Measurements from ENCODE around the gene BOK.

BOK gene

GRCh38 chr2:241601841-241602240, 43.3 kb downstream of the BOK start:
- no peak for DNase-seq (ENCODE audit: low spot score)

DNA sequence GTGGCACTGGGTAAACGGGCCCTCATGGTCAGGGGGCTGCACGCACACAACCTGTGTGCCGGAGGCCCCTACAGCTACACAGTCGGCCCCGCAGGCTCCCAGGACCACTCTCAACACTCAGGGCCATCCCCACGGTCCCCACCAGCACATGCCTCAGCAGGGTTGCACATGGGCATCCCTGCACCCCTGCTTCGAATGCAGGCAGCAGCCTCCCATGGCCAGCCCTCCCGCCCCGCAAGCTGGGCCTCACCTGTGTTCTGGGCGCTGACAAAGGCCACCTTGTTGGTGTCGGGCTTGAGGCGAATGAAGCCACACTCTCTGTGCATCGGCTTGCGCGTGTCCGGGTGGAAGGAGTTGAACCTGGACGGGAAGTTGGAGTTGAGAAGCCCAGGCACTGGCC, 44.2 kb downstream of the BOK start:
- DNase-seq (ENCODE audit: low spot score) = no peak

DNA sequence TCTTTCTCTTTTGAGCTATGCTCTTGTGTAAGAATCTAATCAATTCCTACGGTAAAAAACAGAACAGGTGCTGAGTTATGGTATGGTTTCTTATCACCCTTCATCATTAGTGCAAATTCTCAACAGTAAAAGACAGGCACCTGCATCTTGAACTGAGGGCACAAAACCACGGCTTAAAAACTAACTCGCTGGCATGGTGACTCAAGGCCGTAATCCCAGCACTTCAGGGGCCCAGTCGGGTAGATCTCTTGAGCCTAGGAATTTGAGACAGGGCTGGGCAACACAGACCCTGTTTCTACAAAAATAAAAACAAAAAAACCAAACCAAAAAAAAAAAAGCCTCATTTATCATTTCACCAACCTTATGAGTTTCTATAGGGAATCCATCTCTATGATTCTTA, 45.1 kb downstream of the BOK start:
- DNase-seq (ENCODE audit: low spot score) = no peak

- no peak for DNase-seq (ENCODE audit: low spot score)
Measured at GRCh38 chr2:241606186-241606585, 47.6 kb downstream of the BOK start.

DNA sequence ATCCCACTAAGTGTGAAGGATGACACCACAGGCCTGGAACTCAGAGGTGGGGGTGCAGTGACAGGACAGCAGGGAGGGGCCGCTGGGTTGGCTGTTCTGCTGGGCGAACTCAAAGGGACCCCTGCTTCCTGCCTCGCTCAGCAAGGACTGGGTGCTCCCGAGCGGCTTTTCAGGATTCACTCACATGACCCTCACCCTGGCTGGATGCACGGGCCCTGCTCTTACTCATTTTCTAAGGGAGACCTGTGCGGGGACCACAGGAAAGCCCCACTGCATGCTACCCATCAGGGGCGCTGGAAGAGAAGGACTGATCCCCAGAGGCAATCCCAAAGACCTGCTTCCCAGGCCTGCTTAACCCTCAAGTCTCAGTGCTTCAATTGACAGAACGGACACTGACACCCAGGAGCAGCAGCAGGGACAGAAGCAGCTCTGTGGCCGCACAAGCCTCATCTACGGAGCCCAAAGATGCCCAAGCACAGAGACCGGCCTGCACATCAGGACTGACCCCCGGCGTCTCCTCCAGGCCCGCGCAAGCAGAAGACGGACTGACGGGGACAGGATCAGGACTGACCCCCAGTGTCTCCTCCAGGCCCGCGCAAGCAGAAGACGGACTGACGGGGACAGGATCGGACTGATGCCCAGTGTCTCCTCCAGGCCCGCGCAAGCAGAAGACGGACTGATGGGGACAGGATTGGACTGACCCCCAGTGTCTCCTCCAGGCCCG, 48.8 kb downstream of the BOK start:
- DNase-seq (ENCODE audit: low spot score) = no peak

DNA sequence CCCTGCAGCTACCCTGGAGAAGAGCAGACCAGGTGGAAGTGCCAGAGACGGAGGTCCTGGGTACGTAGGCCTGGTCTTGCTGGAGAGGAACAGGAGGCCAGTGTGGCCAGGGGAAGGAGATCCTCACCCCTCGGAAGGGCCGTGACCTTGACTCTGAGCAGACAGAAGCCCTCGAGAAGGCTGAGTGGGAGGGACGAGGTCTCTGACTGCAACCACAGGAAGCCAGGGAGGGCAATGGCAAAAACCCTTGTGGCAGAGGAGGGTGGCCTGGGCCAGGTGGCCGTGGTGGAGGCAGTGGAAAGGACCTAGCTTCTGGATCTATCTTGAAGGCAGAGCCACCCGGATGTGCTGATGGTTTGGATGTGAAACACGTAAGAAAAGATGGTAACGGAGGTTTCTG, 50.3 kb downstream of the BOK start:
- no peak for DNase-seq (ENCODE audit: low spot score)

- no peak for DNase-seq (ENCODE audit: low spot score)
Measured at GRCh38 chr2:241609859-241610793, 51.6 kb downstream of the BOK start.

DNA sequence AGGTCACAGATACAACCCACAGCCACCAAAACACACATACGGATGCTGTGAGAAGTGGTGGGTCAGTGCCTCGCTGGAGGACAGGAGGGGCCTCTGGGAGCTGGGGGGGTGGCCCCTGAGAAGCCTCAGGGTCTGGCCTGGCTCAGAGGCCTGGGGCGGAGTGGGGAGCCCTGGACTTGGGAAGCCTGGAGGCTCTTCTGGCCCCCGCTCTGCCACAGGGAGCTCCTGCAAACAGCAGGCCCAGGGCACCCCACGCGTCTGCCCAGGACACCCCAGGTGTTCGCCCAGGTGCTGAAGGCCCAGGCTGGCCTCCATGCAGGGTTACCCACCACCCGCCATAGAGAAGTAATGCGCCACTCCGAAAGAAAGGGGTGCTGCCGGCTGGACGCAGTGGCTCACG, 52.5 kb downstream of the BOK start:
- DNase-seq (ENCODE audit: low spot score) = no peak

- DNase-seq (ENCODE audit: low spot score) = no peak
Measured at GRCh38 chr2:241612156-241613016, 53.8 kb downstream of the BOK start.

- DNase-seq (ENCODE audit: low spot score) = no peak
Measured at GRCh38 chr2:241613017-241613780, 54.7 kb downstream of the BOK start.

DNA sequence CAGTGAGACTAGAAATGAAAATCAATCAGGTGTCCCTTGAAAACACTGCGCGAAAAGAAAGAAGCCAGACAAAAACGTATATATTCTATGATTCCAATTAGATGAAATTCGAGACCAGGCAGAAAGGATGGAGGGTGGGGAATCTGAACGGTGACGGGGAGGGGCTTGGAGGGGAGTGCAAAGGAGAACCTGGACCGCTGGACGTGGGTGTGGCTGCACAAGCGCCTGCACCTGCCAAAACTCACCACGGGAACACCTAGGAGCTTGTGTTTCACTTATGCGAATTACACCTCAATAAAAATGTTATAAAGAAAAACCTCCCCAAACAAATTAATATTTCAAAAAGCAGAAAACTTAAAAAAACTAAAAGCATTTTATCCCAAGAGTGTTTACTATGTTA, 56.5 kb downstream of the BOK start:
- DNase-seq (ENCODE audit: low spot score) = no peak

DNA sequence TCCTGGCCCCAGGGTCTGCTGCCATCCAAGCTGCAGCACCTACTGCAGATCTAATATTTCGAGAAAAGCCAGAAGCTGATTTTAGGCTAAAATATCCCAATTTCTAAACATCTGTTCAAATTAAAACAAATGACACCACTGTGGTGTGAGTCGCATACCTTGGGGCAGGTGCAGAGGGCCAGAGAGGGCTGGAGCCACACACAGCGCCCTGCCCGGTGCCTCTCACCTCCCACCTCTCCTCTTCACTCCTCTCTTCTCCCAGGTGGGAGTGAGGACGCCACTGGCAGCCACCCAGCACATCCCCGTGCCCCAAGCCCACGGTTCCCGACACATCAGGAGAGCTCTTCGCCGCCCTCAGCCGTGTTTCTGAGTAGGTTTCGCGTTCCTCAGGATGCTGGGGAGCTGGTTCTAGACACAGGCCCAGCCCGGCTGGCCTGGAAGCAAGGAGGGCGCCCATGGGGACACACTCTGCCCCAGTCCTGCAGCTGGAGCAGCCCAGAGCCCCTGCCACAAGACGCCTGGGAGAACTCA, 57.0 kb downstream of the BOK start:
- no peak for DNase-seq (ENCODE audit: low spot score)

DNA sequence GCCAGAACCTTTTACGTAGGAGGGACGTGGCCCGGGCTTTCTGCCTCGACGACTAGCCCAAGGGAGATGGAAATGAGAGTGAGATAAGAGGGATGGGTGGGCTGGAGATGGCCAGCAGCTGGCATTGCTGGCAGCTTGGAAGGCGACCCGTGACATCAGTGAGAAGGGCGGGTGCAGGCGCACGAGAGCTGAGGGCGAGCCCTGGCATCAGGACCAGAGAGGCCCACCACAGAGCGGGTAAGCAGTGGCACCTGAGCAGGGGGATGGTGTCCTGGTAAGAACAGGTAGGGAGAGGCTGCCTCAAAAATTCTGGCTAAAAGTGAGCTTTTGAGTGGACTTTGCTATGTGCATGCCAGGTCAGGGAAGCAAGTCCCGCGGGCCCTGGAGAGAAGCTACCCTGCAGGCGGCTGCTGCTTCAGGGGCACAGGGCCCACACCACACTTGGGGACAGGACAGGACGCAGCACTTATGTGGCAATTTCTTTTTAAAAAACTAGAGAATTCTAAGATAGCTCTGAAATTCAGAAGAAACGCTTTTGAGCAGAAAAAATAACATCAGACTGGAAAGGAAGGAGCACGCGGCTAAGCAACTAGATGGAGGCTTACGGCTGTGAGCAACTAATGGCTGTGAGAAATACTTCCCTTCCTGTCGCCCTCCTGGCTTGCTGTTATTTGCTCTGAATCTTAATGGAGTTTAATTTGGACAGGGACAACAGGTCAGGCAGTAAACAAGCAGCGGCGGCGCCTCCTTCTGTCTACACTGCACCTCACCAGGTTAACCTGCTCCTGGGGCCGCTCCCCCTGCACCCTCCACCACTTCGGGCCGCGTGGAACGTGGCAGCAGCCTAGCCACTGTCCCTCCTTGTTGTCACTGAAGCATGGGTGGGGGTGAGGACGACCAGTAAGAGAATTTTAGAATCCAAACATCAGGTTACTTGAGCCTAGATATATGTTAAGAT, 57.9 kb downstream of the BOK start:
- no peak for DNase-seq (ENCODE audit: low spot score)

DNA sequence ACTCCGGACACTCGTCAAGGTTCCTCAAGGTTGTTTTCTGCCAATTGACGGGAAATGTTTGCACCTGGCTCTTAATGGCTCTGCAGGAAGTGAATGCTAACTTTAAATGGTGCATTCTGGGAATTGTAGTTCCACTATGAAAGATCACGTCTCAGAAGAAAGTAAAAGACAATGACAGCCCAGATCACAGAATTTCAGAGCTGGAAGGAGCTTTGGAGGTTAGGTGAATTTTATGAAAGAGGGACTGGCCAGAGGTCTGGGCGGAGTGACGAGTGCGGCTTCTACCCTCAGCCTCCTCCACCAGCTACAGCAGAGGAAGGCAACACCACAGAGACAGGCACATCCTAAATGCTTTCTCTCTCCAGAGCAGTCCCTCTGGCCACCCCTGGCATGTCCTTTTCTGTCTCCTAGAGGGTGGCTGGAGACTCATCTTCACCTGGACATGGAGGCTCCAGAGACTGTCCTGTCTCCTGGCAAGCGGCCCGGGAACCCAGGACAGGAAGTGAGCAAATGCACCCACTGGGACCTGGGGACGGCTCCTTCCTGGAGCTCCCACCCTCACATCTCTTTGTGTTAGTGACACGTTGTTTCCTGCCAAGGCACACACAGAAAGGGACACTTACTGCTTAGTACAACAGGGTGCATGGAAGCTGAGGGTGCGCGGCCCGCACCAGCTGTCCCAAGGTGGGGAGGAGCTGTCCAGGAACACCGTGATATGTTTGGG, 59.0 kb downstream of the BOK start:
- no peak for DNase-seq (ENCODE audit: low spot score)

- no peak for DNase-seq (ENCODE audit: low spot score)
Measured at GRCh38 chr2:241618296-241618805, 59.8 kb downstream of the BOK start.

GRCh38 chr2:241618829-241619228, 60.3 kb downstream of the BOK start:
- no peak for DNase-seq (ENCODE audit: low spot score)

DNA sequence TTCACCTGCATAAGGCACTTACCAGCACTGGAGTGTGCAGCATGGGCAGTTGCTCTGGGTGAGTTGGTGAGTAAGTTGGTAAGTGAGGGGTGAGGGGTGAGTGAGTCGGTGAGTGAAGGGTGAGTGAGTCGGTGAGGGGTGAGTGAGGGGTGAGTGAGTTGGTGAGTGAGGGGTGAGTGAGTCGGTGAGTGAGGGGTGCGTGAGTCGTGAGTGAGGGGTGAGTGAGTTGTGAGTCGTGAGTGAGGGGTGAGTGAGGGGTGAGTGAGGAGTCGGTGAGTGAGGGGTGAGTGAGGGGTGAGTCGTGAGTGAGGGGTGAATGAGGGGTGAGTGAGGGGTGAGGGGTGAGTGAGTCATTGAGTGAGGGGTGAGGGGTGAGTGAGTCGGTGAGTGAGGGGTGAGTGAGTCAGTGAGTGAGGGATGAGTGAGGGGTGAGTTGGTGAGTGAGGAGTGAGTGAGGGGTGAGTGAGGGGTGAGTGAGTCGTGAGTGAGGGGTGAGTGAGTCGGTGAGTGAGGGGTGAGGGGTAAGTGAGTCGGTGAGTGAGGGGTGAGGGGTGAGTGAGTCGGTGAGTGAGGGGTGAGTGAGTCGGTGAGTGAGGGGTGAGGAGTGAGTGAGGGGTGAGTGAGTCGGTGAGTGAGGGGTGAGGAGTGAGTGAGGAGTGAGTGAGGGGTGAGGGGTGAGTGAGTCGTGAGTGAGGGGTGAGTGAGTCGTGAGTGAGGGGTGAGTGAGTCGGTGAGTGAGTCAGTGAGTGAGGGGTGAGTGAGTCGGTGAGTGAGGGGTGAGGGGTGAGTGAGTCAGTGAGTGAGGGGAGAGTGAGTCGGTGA, 61.3 kb downstream of the BOK start:
- no peak for DNase-seq (ENCODE audit: low spot score)

DNA sequence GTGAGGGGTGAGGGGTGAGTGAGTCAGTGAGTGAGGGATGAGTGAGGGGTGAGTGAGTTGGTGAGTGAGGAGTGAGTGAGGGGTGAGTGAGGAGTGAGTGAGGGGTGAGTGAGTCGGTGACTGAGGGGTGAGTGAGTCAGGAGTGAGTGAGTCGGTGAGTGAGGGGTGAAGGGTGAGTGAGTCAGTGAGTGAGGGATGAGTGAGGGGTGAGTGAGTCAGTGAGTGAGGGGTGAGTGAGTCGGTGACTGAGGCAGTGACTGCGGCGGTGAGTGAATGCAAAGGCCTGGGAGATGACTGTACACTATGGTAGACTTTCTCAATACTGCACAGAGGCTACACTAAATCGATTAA, 61.8 kb downstream of the BOK start:
- peak; percentile 63 for DNase-seq (ENCODE audit: low spot score)
